Stimulated activated CD4-positive, alpha-beta T cell treated with anti-CD3 and anti-CD28 coated beads, Interleukin-1b, Interleukin-23, amount 100 ng/mL, for 24 hours (primary cell): Measurements from ENCODE around the gene ARHGAP18.

Experiments
- DNase-seq, 4 experiments: peaks; one replicate each; pipeline ENCODE4 v3.0.0-alpha.2; 2020; ENCODE audit warnings: low read depth in 4 of 4, low spot score in 1 of 4

ARHGAP18 gene

DNA sequence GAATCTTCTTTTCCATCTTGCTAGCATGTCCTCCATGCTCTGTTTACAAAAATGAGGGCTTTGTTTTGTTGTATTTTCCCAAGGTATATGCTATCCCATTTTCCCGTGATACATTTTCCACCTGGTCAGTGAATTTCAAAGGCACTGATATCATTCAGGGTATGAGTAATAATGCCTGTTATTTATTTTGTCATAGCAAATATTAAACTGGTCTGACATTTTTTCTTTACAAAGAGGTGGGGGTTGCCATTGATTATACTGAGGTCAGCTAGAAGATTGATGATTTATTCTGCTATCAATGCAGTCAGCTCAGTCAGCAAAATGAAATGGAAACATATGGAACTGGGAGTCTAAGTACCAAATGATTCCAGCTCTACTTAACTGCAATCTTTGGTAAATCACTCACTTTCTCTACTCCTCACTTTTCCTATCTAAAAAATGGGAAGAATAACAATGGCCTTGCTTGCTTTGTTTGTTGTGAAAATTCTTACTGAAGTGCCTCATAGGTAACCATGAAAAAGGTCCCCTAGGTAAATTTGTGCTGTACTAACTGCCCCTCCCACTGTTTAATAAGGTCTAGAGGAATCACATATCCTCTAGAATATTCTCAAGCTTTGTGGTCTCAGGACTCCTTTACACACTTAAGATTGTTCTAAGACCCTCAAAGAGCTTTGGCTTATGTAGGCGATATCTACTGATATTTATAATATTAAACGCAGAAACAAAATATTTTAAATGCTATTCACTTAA, 64.0 kb downstream of the ARHGAP18 start:
- no peak for DNase-seq

DNA sequence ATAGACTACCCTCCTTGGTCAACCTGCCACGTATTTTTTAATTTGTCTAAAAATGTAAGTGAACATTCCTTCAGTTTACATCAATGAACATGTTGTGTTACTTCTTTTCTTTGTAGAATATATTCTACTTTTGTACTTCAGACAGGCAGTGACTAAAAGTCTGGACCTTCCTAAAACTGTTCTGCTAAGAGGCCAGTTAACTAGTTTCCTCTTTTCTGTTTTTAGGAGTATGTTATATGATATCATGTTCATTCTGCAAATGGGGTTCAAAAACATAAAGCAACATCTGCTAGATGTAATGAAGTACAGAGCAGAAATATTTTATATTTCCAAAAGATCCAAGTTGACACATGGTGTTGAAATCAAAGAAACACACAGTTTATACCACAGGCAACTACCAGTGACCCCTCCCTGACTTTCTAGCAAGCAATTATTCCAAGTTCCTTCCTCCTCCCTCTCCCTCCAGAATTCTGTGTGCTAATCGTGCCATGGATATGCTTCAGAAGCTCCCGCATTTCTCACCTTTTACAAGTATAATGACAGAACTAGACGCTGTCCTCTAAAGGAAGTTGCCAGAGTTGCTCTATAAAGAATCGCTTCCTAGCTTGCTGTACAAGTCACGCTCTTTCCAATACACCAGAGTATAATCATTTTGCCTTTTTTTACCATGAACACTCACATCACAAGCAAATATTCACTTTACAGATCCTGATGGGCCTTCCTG, 64.7 kb downstream of the ARHGAP18 start:
- DNase-seq, result no peak

DNA sequence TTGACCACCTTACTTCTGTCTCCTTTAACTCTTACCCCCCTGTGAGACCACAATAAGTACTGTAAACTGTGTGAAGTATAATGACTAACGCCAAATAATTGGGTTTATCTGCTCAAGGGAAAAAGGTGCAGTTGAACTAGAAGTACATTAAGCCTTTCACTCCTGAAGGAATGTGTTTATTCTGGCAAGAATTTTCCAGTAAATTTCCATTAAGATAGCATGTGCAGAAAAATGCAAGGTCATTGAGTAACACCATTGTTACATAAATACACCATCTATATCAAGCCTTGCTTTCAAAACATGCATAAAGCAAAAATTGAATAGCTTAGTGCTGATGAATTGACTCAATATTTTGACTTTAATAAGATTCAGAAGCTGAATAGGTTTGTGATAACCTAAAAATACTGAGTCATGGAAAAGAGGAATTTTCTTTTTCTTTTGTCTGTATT, 65.4 kb downstream of the ARHGAP18 start:
- DNase-seq, result no peak

DNA sequence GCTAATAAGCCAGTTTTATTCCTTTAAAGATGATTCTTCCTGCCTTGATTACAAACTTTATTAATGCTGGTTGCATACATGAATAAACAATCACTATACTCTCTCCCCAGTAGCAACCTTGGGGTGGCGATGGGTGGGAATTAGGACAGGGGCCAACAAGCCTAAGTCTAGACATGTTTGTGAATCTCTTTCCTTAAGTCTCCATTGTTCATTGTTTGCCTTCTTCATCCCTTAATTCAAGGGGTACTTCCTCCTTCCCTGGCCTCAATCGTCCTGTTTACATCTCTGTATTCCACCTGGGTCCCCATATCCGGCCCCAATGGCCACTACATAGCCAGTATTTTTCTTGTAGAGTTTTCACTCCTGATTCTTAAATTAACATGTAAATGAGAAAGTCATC, 66.0 kb downstream of the ARHGAP18 start:
- DNase-seq, result no peak

DNA sequence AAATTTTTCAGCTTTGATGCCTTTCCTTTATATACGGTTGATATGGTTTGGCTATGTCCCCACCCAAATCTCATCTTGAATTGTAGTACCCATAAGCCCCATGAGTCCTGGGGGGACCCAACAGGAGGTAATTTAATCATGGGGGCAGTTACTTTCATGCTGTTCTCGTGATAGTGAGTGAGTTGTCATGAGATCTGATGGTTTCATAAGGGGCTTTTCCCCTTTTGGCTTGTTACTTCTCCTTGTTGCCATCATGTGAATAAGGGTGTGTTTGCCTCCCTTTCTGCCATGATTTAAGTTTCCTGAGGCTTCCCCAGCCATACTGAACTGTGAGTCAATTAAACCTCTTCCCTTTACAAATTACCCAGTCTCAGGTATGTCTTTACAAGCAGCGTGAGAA, 66.8 kb downstream of the ARHGAP18 start:
- no peak for DNase-seq

DNA sequence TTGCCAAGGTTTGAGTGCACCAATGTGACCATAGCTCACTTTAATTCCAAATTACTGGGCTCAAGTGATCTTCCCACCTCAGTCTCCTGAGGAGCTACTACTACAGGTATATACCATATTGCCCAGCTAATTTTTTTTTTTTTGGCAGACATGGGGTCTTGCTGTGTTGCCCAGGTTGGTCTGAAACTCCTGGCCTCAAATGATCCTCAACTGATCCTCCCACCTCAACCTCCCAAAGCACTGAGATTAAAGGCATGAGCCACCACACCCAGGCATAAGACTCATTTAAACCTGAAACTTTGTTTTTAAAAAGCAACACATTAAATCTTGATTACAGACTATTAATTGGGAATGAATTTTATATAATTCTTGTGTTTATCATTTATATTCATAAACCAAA, 67.7 kb downstream of the ARHGAP18 start:
- DNase-seq, result no peak

DNA sequence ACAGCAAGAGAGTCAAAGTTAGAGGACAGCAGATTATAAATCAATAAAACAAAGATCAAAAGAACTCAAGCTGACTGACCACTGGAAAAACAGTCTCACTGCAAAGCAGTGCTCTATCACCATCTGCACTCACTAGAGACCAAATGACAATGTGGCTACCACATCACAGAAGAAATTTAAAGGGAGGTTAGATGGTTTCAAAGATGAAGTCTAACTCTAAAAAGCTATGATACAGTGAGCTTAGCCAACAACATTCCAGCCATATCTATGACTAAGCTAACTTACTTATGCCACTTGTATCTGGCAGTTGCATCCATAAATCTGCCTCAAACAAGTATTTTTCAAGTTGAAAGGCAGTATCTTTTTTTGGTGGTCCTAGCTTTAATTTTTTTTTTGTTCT, 68.6 kb downstream of the ARHGAP18 start:
- no peak for DNase-seq

DNA sequence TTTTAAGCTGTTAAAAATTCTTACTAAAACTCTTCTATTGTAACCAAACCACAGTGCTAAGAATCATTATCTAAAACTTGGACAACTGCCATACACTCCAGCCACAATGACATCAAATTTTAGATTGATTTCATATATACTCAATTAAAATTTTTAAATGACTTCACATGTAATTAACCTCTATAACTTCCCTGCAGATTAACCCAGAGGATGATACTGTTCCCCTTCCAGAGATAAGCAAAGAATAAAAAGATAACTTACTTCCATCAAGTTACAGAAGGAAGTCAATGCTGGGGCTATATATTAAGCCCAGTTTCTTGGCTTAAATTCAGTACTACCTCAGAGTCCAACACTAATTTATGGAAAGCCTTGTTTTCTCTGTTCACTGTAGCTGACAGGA, 71.3 kb downstream of the ARHGAP18 start:
- DNase-seq, result no peak

DNA sequence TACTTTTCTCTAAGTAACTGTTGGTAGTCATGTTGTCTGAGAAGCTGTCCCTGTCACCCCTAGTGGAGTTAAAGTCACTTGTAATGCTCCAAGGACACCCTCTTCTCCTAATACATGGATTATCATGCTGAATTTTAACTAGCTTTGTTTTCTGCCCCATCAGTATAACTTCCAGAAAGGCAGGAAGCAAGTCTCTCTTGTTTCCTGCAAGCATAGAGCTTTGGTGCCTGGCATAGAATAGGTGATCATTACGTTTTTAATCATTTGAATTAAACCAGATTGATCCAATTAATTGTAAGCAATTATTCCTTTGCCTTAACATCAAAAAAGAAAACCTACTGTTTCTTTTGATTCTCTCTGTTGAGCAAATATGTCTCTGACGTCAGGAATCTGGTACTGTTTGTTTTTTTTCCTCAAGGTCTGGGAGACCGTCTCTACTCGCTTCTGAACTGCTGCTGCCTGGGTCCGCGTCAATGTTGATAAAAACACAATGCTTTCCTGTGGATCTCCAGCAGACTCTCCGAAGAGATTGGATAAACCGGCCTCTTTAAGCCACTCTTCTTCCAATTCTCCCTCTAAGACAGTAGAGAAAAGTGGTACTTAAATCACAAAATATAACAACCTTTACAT, 71.8 kb downstream of the ARHGAP18 start:
- no peak for DNase-seq

DNA sequence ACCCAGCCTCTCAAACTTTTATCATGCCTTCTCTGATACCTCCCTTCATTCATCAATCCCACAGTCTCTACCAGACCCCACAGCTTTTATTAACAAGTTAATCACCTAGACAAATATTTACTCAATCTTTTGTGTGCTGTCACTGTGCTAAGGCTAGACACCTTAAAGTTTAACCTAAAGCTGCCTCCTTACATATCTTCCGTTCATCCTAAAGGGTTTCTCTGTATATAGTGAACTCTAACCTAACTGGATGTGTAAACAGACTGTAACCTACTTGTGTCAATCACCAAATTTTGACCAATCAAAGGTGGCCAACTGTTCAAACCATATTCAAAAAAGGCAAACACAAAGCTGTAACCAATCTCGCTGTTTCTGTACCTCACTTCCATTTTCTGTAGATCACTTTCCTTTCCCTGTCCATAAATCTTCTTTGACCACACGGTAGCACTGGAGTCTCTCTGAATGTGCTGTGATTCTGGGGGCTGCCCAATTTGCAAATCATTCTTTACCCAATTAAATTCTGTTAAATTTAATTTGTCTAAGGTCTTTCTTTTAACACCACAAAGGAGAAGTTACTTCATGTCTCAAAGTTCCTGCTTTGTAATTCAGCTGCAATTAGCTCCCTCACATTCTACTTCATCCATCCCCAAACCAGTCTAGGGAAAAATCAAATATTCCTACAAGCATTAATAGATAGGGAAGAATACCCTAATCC, 72.5 kb downstream of the ARHGAP18 start:
- no peak for DNase-seq

DNA sequence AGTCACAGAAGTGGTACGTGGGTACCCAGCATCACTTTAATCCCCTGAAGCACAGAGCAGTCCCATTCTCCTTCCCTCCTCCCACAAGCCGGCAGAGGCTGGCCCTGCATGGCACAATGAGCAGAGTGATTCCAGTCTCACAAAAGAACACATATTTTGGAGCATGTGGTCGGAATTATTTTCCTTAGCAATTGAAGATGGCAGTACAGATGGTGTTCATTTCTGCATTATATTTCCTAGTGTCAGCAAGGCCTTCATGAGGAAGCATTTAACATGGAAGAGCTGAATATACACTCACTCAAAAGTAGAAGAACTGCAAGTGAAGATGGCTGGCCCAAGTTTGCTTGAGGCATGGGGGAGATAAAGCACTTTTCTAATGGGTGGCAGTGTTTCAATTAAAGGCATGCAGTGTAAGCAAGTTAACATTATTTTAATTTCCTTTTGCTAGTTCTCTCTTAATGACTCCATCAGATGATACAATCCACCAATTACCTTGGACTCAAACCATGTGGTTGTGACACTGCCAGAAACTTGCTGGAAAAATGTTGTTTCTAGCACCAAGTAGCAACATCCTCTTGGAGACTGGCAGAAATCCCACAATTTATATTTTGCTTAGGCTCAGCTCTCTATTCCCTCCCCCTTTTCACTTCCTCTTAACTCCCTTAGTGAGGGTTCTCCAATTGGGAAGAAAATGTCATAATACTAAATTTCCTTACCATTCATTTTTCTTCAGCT, 74.4 kb downstream of the ARHGAP18 start:
- no peak for DNase-seq

DNA sequence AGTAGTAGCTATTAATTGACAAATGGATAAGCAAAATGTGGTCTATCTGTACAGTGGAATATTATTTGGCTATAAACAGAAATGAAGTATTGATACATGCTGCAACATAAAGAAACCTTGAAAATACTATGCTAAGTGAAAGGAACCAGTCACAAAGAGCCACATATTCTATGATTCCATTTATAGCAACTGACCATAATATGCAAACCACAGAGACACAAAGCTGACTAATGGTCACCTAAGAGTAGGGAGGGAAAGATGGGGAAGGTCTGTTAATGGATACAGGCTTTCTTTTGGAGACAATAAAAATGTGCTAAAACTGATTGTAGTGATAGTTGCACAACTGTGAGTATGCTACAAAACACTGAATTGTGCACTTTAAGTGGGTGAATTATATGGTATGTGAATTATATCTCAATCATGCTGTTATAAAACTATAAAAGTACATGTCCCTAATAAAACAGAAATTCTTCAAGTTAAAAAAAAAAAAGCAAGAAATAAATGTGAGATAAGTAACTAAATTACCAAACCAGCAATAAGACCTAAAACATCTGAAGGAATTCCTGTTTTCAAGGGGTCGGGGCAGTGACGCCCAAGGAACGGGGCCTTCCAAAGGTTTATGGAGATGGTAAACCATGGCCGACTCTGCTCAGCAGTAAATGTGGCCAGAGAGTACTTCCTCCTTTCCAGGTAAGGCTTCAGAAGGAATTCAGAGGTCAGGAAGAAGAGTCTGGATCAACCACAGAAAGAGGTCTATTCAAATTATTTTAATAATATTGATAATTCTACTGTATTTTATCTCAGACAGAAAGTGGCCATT, 75.4 kb downstream of the ARHGAP18 start:
- DNase-seq, result no peak

DNA sequence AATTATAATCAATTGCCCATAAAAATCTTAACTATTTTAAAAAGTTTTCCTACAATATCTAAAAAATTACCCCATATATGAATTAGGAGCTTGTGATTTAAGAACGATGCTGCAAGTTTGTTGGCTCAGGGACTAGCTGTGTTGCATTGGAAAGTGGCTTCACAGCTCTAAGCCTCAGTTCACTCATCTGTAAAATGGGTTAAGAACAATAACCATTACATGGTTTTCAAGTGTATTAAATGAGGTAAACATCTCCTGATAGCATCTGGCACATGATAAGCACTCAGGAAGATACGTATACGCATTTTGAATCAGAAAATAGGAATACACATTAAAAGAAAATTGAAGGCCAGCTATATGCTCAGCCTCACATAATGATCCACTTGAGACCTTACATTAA, 76.4 kb downstream of the ARHGAP18 start:
- no peak for DNase-seq

DNA sequence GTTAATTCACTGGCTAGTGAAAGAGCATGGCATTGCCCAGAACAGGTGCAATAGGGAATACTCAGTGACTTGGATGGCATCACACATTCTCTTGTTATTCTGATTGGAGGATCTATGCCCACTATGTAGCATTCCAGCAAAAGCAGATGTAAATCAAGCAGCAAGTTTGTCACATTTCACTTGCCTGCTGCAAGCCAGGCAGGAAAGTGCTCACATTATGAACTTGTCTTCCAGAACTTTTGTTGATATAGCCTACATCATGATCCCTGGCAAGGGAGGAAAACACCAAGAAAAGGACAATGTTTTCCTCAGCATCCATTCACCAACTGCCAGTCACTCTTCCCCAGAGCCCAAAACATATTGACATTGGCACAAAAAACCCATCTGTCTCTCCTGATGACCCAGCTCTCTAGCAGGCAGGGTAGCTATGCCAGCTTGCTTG, 77.8 kb downstream of the ARHGAP18 start:
- no peak for DNase-seq

DNA sequence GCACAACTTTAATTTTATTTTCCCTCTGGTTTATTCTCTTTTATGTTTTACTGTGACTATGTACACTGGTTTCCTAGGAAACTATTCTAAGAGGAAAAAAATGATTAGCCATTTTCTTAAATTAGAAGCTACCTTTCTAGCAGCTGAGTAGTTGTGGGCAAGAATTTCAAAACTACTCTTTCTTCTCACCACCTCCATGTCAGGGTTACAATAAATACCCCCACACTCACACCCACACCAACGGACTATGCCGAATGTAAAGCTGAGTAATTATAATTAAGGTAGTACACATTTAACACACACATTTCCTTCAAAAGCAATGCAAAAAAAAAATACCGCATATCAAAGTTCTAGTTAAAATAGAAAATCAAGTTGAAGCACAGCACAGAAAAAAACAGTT, 78.9 kb downstream of the ARHGAP18 start:
- no peak for DNase-seq

DNA sequence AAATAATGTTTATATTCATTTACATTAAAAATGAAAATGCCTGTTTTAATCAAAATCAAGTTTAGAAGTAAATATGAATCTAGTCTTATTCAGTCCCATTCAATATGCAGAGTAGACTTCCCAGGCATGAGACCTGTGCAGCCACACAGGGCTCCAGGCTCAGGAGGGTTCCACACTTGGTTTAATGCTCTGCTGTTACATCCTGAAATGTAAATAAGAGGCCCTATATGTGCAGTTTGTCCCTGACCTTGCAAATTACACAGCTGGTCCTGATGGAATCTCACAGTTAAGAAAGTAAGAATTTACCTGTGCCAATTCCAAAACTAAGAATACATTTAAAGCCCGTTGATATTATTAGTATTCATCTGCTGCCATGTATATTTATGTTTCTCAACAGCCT, 79.4 kb downstream of the ARHGAP18 start:
- DNase-seq, result no peak

DNA sequence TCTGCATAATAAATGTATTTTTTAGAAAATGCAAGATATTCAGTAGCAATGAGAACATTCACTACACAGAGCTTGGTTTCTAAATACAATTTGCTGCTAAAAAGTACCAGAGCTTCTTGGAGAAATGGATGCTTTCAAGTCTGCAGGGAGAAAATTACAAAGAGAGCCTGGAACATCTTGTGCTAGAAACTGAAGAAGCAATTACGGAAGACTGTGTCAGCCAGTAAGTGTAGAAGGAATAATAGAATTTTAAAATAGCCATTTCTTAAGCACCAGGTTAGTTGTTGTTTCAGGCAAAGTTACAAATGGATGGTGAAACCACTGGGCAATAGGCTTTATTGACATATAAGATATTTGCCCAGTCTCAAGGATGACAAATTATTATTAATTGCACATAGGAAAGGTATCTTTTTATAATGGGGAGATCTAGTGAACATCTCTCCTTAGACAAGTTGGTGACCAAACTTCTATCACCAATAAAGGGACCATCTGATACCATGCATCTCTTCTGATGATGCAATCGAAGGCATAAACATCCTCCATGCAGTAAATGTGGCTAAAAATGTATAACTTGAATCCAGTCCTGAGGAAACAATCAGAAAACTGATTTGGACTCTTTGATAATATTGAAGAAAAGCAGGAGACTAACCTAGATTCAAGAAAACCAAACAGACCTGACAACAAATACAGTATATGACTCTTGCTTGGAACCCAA, 81.7 kb downstream of the ARHGAP18 start:
- no peak for DNase-seq

DNA sequence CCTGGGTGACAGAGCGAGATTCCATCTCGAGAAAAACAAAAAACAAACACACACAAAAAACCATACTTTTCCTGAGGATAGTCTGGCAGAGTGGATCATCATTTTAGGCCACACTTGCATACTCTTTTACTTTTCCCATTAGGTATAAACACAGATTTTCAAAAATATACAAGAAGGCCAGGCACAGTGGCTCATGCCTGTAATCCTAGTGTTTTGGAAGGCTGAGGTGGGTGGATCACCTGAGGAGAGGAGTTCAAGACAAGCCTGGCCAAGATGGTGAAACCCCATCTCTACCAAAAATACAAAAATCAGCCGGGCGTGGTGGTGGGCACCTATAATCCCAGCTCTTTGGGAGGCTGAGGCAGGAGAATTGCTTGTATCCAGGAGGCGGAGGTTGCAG, 85.5 kb downstream of the ARHGAP18 start:
- no peak for DNase-seq

DNA sequence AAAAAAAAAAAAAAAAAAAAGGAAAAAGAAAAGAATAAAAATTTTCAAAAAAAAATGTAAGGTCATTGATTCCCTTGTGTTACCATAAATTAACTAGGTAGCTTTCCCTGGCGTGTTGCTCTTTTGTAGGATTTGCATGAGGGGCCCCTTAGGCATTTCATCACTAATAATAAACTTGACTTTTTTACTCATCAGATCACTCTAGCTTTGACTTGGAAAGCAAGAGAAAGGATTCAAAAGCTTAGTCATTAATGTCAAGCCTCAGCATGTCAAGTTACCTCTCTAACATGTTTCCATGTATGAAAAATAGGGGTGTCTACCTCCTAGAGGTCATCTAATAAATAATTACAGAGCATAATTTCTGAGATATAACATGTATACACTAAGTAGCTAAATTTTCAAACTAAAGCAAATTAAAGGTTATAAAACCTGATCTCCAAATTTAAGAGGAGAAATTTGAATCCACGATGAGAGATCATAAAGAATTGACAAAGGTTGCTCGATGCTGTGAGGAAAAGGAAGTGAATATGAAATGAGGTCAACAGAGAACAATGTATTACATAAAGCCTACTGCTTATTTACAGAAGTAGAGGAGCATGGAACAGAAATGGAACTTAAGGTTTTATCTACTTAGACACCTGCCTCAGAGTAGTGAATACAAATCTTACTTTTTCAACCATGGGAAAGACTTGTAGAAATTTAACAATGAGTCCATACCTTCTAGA, 86.8 kb downstream of the ARHGAP18 start:
- DNase-seq, result no peak
